Raji (cell line): ENCODE data around the gene ACOX2.

Experiments used
- POLR2A ChIP-seq: IDR thresholded peaks from 2 replicates; pipeline ENCODE4 v1.6.1; 2011; ENCODE audit warnings: low read depth, low read length, control low read depth; ENCODE audit not compliant: insufficient read depth

Gene ACOX2

DNA sequence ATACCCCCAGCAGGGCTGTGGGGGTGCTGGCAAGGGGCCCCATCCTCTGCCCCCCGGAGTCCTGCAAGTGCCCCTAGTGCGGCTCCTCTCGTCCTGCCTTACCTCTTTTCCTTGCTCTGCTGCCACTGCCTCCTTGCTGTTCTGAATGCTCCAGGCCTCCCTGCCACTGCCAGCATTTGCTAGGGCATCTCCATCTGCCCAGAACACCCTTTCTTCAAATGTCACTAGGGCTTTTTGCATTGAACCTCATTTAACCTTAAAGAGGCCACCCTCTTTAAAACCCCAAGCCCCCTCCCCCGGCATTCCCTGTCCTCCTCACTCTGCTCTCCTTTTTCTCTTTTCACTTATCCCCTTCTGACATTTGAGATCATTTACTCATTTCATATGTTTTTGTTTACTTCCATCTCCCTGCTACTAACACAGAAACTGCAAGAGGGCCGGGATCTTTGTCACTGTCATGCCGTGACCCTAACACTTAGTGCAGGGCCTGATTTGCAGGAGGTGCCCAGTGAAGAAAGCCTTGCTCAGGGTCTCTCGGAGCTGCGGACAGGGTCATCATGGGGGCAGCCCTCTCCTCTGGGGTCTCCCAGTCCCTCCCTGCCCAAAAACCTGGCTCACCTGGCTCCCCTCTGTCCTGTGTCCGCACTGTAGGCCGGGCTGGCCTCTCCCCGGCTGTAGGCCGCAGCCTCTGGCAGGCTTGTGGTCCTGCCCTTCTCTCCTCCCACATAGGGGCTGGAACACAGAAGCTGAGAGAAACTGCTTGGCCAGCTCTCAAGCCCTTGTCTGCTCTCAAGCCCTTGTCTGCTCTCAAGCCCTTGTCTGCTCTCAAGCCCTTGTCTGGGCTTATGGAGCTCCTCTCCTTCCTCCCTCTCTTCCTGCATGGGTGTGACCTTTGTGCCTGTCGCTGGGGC is at the start of gene ACOX2:
Gene ACOX2, minus strand, starts transcription at position 690 of the 911 bp plus-strand sequence. CDS start 2,084 bp downstream, outside the sequence.
- no peak for TF ChIP-seq POLR2A

DNA sequence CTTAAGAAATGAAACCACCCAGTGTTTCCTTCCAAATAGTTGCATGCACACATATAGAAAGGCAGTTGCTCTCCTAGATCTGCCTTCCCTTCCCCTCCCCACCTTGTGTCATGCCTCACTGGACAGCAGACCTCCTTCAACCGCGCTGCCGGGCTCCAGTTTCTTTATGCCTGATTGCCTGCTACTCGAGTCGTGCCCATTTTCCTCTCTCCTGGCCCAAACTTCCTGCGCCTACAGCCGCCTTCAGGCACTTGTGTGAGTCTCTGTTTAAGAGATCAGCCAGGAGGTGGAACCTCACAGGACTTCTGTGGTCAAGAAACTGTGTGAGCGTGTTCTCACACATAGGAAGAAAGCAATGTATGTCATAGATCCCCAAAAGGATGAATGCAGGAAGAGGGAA is 49.0 kb upstream of the ACOX2 start:
- TF ChIP-seq POLR2A: no peak

DNA sequence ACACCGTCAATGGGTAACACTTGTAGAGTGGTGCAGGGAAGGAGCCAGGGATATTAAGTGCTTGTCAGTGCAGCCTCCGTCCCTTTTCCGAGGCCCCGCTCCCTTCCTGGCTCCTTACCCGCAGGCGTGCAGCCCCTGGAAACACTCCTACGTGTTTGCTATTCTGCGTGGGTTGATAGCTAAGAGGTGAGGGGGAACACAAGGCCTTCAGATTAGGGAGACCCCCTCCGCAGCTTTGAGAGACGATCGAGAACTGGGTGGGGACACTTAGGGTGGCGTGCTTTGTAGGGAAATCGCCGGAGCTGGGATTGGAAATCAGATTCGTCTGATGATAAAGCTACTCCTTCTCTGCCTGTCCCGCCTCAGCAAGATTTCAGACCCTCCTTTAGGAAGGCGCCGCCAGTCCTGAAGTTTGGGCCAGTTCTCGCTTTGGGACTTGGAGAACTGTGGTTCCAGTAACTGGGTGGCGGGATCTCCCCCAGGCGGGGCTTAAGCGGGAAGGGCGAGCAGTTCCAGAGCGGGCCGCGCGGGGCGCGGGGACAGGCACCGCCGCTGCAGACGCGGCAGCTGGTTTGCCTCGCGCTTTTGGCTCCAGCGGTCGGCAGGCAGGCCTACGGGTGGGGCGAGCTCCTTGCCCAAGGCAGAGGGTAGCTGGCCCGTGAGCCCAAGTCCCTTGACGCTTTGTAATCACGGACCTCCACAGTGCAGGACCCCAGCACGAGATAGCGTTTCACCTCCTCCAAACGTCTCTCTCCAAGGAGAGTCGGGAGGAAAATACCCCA is 48.2 kb upstream of the ACOX2 start:
- no peak for TF ChIP-seq POLR2A

DNA sequence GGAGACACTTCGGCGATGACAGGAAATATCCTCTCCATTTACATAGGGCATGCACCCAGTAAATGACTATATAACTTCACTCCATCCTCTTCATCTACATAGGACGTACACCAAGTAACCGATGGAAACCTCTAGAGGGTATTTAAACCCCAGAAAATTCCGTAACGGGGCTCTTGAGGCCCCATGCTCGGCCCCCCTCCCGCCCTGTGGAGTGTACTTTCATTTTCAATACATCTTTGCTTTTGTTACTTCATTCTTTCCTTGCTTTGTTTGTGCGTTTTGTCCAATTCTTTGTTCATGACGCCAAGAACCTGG is 47.7 kb upstream of the ACOX2 start:
- TF ChIP-seq POLR2A: no peak

DNA sequence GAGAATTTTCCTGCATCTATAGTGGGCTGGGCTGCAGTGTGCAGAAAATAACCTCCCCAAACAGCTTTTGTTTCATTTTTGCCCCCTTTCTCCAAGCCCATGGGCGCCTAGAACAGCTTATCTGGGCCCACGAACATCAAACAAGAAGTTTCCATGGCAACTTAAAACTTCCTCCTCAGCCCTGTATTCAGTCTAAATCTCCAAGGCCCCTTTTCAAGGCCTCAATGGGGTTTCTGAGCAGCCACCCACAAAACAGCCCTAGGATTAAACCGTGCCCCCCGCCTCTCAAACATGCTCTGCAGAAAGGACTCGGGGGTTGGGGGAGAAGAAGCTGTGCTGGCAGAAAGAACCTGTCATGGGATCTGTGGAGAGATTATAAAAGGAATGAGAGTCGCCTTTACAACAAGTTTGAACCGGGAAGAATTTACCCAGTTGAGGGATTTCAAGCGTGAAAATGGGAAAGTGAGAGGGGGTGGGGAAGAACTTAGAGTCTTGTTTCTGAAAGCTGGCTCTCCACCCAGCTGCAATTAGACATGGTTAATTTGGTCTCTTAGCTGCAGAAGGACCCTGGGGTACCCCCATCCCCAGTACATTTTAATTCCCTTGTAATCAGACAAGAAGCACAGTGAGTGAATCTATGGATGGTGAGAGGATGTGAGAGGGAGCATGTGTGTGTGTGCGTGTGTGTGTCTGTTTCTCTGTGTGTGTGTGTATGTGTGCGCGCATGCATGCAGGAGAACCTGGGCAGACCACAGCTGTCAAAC is 44.5 kb upstream of the ACOX2 start:
- no peak for TF ChIP-seq POLR2A

DNA sequence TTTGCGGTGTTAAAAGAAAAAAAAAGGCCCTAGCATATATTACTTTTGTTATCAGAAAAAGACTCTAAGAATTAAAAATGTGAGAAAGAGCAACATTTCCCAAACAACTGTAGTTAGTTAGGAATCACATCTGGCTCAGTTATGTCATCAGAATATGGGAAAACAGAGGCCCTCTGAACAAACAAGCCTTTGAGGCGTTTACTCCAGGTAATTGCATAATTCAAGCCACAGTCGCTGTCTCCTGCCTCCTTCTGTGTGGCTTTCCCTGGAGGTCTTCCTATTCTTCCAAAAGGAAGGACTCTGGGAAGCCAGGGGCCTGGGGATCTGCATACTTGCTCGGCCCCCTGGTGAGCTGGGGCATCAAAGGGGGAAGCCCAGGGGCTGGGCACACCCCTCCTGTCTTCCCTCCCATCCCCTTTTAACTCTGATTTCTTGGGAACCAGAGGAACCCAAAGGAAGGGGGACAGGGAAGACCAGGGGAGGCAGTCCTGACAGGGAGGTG is 43.9 kb upstream of the ACOX2 start:
- no peak for TF ChIP-seq POLR2A

DNA sequence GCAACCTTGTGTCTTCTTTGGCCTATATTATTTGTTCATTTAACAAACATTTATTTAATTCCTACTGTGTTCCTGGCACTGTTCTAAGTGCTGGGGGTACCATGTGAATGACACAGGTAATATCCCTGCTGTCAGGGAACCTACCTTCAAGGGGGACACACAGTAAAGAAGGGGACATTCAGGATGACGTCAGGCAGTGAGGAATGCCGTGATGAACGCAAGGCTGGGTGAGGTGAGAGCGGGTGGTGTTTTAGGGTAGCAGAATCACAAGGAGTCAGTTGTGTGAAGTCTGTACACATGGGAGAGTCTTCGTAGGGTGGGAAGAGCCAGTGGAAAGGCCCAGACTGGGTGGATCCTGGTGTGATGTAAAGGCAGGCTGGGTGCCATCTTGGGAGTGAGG is 41.9 kb upstream of the ACOX2 start:
- TF ChIP-seq POLR2A: no peak

DNA sequence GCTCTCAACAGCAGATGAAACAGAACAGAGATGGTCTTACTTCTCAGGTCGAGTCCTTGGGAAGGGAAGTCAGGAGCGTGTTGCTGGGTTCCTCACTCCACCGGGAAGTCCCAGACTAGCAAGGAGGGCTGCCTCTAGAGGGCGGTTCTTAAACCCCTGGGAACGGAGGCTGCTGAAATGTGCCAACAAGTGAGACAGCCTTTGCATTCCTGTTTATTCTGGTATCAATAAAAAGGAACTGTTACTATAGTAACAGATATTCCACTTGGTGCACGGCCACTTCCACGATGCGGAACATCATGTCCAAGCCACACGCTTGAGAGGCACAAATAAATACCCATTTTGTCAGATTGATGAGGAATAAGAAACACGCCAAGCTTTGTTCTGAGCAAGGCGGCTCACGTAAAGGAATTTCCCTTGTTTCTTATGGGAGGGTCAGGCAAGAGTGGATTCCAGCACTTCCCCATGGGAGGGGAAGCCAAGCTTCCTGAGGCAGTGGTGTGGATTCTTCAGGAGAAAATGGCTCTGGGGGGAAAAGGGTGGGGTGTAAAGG is 40.4 kb upstream of the ACOX2 start, which contains the start of gene FAM107A:
Gene FAM107A, minus strand, starts transcription at position 123 of the 553 bp plus-strand sequence. CDS start 7,531 bp downstream, outside the sequence.
- TF ChIP-seq POLR2A: no peak

DNA sequence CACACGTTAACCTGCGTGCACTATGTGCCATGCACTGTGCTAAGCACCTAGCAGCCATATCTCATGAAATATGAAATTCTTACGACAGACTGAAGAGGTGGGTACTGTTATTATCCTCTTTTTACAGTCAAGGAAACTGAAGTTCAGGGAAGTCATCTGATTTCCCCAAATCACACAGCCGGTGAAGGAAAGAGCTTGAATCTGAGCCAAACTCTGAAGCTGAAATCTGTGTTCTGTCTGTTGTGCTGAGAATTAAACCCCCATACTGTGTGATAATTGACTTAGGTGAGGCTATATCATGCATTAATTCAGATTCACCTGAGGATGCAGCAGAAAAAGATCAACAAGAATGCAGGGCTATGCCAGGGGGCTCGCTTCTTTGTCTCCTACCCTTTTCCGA is 39.7 kb upstream of the ACOX2 start:
- TF ChIP-seq POLR2A: no peak

DNA sequence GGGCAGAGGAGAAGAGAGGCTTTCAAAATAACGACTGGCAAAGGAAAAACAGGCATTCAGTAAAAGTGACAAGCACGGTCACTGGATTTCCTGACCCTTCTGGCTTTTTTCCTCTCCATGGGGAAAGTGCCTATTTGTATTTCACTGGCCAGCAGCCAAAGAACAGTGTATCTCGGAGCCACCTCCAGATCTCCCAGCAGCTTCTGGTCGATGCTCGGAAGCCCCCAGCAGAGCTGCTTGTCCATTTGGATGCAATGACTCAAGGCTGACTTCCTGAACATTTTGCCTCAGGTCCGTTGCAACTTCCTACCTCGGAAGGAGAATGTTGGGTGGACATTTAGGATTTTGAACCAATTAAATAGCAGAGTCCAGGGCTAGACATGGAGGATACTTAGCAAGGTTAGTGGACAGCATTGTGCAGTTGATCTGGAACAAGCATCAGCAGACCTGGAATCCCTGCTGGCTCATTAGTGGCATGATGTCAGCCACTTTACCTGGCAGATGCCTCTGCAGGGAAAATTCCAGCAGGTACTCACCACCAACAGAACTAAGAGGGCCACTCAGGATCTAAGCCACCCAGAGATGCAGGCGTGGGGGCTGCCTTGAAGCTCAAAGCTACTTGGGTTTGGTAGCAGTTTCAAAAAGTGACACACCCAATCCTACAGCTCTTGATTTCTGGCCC is 39.1 kb upstream of the ACOX2 start:
- TF ChIP-seq POLR2A: no peak

DNA sequence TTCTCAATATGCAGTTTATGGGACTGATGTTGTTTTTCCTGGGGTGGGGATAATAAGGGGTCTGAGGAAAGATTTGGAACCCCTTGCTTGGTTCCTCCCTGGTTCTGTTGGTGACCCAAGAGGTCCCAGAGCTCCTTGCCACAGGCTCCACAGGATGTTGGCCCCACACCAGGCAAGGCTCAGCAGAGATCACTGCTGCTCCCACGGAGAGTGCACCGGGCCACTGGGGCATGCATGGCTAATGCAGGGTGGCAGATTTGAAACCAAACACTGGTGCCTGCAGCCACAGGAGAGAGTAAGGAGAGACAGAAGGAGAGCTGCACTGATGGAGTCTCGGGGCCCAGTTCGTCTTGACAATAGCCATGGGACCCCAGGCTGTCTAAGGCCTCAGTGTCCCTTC is 37.7 kb upstream of the ACOX2 start:
- TF ChIP-seq POLR2A: no peak

DNA sequence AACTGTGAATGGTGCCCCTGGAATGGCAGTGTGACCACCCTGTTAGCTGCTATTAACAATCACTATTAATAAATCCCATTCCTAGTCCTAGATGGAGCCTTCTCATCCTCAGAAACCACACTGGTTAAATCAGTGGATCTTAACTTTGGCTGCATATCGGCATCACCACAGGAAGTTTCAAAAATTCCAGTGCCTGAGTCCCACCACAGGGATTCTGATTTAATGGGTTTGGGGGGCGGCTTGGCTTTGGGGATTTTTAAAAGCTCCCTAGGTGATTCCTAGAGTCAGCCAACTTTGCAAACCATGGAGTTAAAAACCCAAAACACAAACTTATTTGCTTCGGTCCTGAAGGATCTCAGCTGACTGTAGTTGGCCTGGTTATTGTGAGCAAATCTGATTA is 37.1 kb upstream of the ACOX2 start:
- no peak for TF ChIP-seq POLR2A

DNA sequence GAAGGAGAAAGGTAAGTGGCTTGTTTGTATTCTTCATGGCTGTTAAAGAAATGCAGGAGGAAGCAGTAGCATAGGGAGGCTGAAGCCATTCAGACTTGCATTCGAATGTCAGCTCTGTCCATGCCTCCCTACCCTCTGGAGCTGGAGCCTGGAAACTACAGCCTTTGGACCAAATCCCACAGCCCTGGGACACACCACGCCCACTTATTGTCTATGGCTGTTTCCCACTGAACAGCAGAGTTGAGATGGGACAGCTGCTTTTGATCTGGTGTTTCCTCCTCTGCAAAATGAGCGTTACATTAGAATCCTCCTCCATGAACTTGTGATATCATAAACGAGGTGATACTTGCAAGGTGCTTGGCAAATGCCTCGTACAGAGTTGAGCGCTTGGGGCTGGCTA is 36.6 kb upstream of the ACOX2 start:
- TF ChIP-seq POLR2A: no peak

DNA sequence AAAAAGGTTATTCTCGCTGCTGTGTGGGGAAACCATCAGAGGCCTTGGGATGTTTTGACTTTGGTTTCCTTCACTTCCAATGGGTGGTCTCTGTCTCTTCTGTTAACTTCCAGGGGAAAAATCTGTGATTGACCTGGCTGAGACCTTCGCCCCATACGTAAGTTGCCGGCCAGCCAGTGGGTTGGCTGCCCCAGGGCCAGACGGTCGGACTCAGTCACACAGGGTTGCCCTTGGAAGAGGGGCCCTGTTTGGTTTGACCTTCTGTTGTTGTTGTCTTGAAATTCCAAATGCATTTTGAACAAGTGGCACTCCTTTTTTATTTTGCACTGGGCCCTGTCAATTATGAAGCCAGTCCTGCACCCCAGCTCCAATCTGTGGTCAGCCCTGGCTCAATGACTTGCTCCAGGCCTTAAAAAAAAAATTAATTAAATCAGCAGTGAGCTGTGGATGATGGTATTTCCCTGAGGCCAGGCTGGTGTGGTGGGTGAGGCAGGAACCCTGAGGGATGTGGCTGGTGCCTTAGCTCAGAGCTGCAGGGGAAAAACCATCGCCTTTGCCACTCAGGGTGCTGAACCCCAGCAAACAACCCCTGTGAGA is 35.7 kb upstream of the ACOX2 start:
- TF ChIP-seq POLR2A: no peak
